Measurements from ENCODE around the gene TYSND1. TPM values are rescaled to one million over a fixed set of nuclear protein-coding genes. Genes with fewer than 3 reads are reported as not detected.

Gene TYSND1, protein sequence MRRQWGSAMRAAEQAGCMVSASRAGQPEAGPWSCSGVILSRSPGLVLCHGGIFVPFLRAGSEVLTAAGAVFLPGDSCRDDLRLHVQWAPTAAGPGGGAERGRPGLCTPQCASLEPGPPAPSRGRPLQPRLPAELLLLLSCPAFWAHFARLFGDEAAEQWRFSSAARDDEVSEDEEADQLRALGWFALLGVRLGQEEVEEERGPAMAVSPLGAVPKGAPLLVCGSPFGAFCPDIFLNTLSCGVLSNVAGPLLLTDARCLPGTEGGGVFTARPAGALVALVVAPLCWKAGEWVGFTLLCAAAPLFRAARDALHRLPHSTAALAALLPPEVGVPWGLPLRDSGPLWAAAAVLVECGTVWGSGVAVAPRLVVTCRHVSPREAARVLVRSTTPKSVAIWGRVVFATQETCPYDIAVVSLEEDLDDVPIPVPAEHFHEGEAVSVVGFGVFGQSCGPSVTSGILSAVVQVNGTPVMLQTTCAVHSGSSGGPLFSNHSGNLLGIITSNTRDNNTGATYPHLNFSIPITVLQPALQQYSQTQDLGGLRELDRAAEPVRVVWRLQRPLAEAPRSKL
- total RNA-seq: 15.2 TPM
- 10 to 100 TPM; 15.0 to 28.1 (median 20.3) TPM for polyA plus RNA-seq

- H3K4me1 Mint-ChIP-seq: peaks cover 9 to 46% (median 33%) of the 10 kb centered on the region in 4 donors
- peaks cover 17% of the 10 kb centered on the region for H3K36me3 ChIP-seq (ENCODE audit: control insufficient read depth, insufficient read depth, low read length)
- H3K27me3 ChIP-seq (ENCODE audit: control insufficient read depth, insufficient read depth, low read length): no peaks in the 10 kb centered on the region
- no peaks in the 10 kb centered on the region for H3K9me3 Mint-ChIP-seq
- H3K27me3 Mint-ChIP-seq: no peaks in the 10 kb centered on the region
- peak within 1 kb of the TSS; percentile 89 to 97 (median 97) for H3K27ac Mint-ChIP-seq
- H3K4me3 Mint-ChIP-seq: peak within 1 kb of the TSS; percentile 91 to 98 (median 94)
- peak within 1 kb of the TSS; percentile 81 for H3K4me3 ChIP-seq (ENCODE audit: low read depth, low read length)
- no peaks in the 10 kb centered on the region for H3K9me3 ChIP-seq (ENCODE audit: control insufficient read depth in 2 of 2, low read length in 2 of 2)
- peaks cover 11% of the 10 kb centered on the region for H3K36me3 Mint-ChIP-seq
- H3K27ac ChIP-seq (ENCODE audit: insufficient read depth, low read length, poor library complexity, severe bottlenecking): peak within 1 kb of the TSS; percentile 89
- H3K4me1 ChIP-seq (ENCODE audit: control insufficient read depth, insufficient read depth, low read length, poor library complexity, severe bottlenecking): peaks cover 21% of the 10 kb centered on the region
- peak; percentile 85 to 90 for ATAC-seq (ENCODE audit: low read depth in 2 of 2)
- DNase-seq: peak; percentile 90 to 96 (median 92)
Observed at GRCh38 chr10:70146489-70147258, at the start of gene TYSND1. Gene TYSND1, minus strand, starts transcription at chr10:70146700. Its CDS starts 114 bp downstream, at chr10:70146586.

DNA sequence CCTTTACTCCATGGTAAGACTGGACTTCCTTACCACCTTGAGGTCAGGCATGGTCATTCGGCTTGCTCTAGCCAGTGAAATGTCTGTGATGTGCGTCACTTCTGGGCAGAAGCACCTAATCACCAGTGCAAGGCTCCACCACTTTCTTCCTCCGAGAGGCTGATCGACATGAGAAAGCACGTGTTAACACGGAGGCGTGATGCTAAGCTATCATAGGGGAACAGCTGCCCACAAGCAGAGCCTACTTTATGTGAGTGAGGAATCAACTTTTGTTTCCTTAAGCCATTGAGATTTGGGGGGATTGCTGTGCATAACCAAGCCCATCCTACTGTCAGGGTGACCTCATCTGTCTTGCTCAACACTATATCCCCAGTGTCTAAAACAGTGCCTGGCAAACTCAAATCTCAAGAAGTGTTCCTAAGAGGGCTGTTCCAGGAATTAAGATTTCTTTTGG, 46.9 kb upstream of the TYSND1 start:
- H3K4me3 ChIP-seq (ENCODE audit: low read depth, low read length): no peak overlapping the region
- DNase-seq (no peak), ATAC-seq (ENCODE audit: low read depth in 2 of 2) (no peak)
- H3K36me3 Mint-ChIP-seq: peaks cover 3% of the 10 kb centered on the region
- no peaks in the 10 kb centered on the region for H3K27me3 ChIP-seq (ENCODE audit: control insufficient read depth, insufficient read depth, low read length)
- H3K27ac Mint-ChIP-seq: no peak overlapping the region
- no peaks in the 10 kb centered on the region for H3K36me3 ChIP-seq (ENCODE audit: control insufficient read depth, insufficient read depth, low read length)
- peaks cover 0 to 7% (median 0%) of the 10 kb centered on the region in 4 donors for H3K4me1 Mint-ChIP-seq
- H3K9me3 ChIP-seq (ENCODE audit: control insufficient read depth in 2 of 2, low read length in 2 of 2): no peaks in the 10 kb centered on the region
- H3K9me3 Mint-ChIP-seq: no peaks in the 10 kb centered on the region
- H3K27me3 Mint-ChIP-seq: no peaks in the 10 kb centered on the region
- H3K4me3 Mint-ChIP-seq: no peak overlapping the region
- H3K27ac ChIP-seq (ENCODE audit: insufficient read depth, low read length, poor library complexity, severe bottlenecking): no peak overlapping the region
- H3K4me1 ChIP-seq (ENCODE audit: control insufficient read depth, insufficient read depth, low read length, poor library complexity, severe bottlenecking): no peaks in the 10 kb centered on the region

GRCh38 chr10:70192326-70192968, 45.9 kb upstream of the TYSND1 start:
- DNase-seq: no peak
- H3K27ac ChIP-seq (ENCODE audit: insufficient read depth, low read length, poor library complexity, severe bottlenecking): no peak overlapping the region
- Mint-ChIP-seq H3K4me1 (peaks cover 0 to 4% (median 0%) of the 10 kb centered on the region in 4 donors), H3K27ac (no peak overlapping the region), H3K4me3 (no peak overlapping the region), H3K36me3 (no peaks in the 10 kb centered on the region), H3K27me3 (no peaks in the 10 kb centered on the region), H3K9me3 (no peaks in the 10 kb centered on the region)
- ATAC-seq (ENCODE audit: low read depth in 2 of 2): no peak
- no peaks in the 10 kb centered on the region for H3K4me1 ChIP-seq (ENCODE audit: control insufficient read depth, insufficient read depth, low read length, poor library complexity, severe bottlenecking)
- no peaks in the 10 kb centered on the region for H3K36me3 ChIP-seq (ENCODE audit: control insufficient read depth, insufficient read depth, low read length)
- no peak overlapping the region for H3K4me3 ChIP-seq (ENCODE audit: low read depth, low read length)
- H3K9me3 ChIP-seq (ENCODE audit: control insufficient read depth in 2 of 2, low read length in 2 of 2): no peaks in the 10 kb centered on the region
- no peaks in the 10 kb centered on the region for H3K27me3 ChIP-seq (ENCODE audit: control insufficient read depth, insufficient read depth, low read length)

DNA sequence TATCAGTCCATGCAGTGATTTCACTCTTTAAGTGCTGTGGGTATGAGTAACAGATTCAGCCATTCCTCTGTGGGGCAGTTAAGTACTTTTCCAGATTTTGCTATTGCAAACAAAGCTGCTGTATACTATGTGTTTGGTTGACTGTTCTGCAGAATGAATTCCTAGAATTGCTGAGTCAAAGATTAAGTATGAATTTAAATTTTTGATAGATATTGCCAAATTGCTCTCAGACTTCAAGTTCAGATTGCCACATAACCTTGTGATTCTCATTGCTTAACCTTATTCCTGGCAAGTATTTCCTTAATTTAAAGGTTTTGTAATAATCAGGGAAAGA, 45.4 kb upstream of the TYSND1 start:
- H3K9me3 ChIP-seq (ENCODE audit: control insufficient read depth in 2 of 2, low read length in 2 of 2): no peaks in the 10 kb centered on the region
- Mint-ChIP-seq H3K27me3 (no peaks in the 10 kb centered on the region), H3K9me3 (no peaks in the 10 kb centered on the region), H3K27ac (no peak overlapping the region), H3K36me3 (no peaks in the 10 kb centered on the region), H3K4me3 (no peak overlapping the region), H3K4me1 (no peaks in the 10 kb centered on the region)
- no peak for DNase-seq
- no peak for ATAC-seq (ENCODE audit: low read depth in 2 of 2)
- H3K27me3 ChIP-seq (ENCODE audit: control insufficient read depth, insufficient read depth, low read length): no peaks in the 10 kb centered on the region
- no peak overlapping the region for H3K4me3 ChIP-seq (ENCODE audit: low read depth, low read length)
- H3K27ac ChIP-seq (ENCODE audit: insufficient read depth, low read length, poor library complexity, severe bottlenecking): no peak overlapping the region
- no peaks in the 10 kb centered on the region for H3K4me1 ChIP-seq (ENCODE audit: control insufficient read depth, insufficient read depth, low read length, poor library complexity, severe bottlenecking)
- no peaks in the 10 kb centered on the region for H3K36me3 ChIP-seq (ENCODE audit: control insufficient read depth, insufficient read depth, low read length)

GRCh38 chr10:70191161-70191971, 44.9 kb upstream of the TYSND1 start:
- no peak overlapping the region for H3K27ac ChIP-seq (ENCODE audit: insufficient read depth, low read length, poor library complexity, severe bottlenecking)
- Mint-ChIP-seq H3K4me3 (no peak overlapping the region), H3K4me1 (no peaks in the 10 kb centered on the region), H3K36me3 (no peaks in the 10 kb centered on the region), H3K27me3 (no peaks in the 10 kb centered on the region), H3K9me3 (no peaks in the 10 kb centered on the region), H3K27ac (no peak overlapping the region)
- ATAC-seq (ENCODE audit: low read depth in 2 of 2) (no peak), DNase-seq (no peak)
- H3K9me3 ChIP-seq (ENCODE audit: control insufficient read depth in 2 of 2, low read length in 2 of 2): no peaks in the 10 kb centered on the region
- no peak overlapping the region for H3K4me3 ChIP-seq (ENCODE audit: low read depth, low read length)
- H3K4me1 ChIP-seq (ENCODE audit: control insufficient read depth, insufficient read depth, low read length, poor library complexity, severe bottlenecking): no peaks in the 10 kb centered on the region
- no peaks in the 10 kb centered on the region for H3K36me3 ChIP-seq (ENCODE audit: control insufficient read depth, insufficient read depth, low read length)
- H3K27me3 ChIP-seq (ENCODE audit: control insufficient read depth, insufficient read depth, low read length): no peaks in the 10 kb centered on the region

- H3K27me3 Mint-ChIP-seq: no peaks in the 10 kb centered on the region
- no peak overlapping the region for H3K4me3 Mint-ChIP-seq
- ATAC-seq (ENCODE audit: low read depth in 2 of 2): no peak
- Histone ChIP-seq H3K36me3 (ENCODE audit: control insufficient read depth, insufficient read depth, low read length) (no peaks in the 10 kb centered on the region), H3K9me3 (ENCODE audit: control insufficient read depth in 2 of 2, low read length in 2 of 2) (no peaks in the 10 kb centered on the region), H3K27ac (ENCODE audit: insufficient read depth, low read length, poor library complexity, severe bottlenecking) (no peak overlapping the region), H3K4me1 (ENCODE audit: control insufficient read depth, insufficient read depth, low read length, poor library complexity, severe bottlenecking) (no peaks in the 10 kb centered on the region), H3K4me3 (ENCODE audit: low read depth, low read length) (no peak overlapping the region), H3K27me3 (ENCODE audit: control insufficient read depth, insufficient read depth, low read length) (no peaks in the 10 kb centered on the region)
- H3K27ac Mint-ChIP-seq: no peak overlapping the region
- H3K36me3 Mint-ChIP-seq: no peaks in the 10 kb centered on the region
- DNase-seq: no peak
- H3K4me1 Mint-ChIP-seq: no peaks in the 10 kb centered on the region
- no peaks in the 10 kb centered on the region for H3K9me3 Mint-ChIP-seq
Observed at GRCh38 chr10:70190581-70190980, 44.1 kb upstream of the TYSND1 start.

- H3K27ac Mint-ChIP-seq: no peak overlapping the region
- H3K4me3 Mint-ChIP-seq: no peak overlapping the region
Observed at GRCh38 chr10:70190102-70190501, 43.6 kb upstream of the TYSND1 start.

More at GRCh38 chr10:70190102-70190501, 43.6 kb upstream of the TYSND1 start:
- H3K27me3 ChIP-seq (ENCODE audit: control insufficient read depth, insufficient read depth, low read length): no peaks in the 10 kb centered on the region
- H3K4me1 ChIP-seq (ENCODE audit: control insufficient read depth, insufficient read depth, low read length, poor library complexity, severe bottlenecking): no peaks in the 10 kb centered on the region
- DNase-seq (no peak), ATAC-seq (ENCODE audit: low read depth in 2 of 2) (no peak)
- no peaks in the 10 kb centered on the region for H3K36me3 ChIP-seq (ENCODE audit: control insufficient read depth, insufficient read depth, low read length)
- H3K27ac ChIP-seq (ENCODE audit: insufficient read depth, low read length, poor library complexity, severe bottlenecking): no peak overlapping the region
- no peaks in the 10 kb centered on the region for H3K9me3 ChIP-seq (ENCODE audit: control insufficient read depth in 2 of 2, low read length in 2 of 2)
- no peaks in the 10 kb centered on the region for H3K27me3 Mint-ChIP-seq
- H3K36me3 Mint-ChIP-seq: no peaks in the 10 kb centered on the region
- H3K4me1 Mint-ChIP-seq: no peaks in the 10 kb centered on the region
- no peaks in the 10 kb centered on the region for H3K9me3 Mint-ChIP-seq
- no peak overlapping the region for H3K4me3 ChIP-seq (ENCODE audit: low read depth, low read length)
